Kidney (tissue), 14 donors: Measurements from ENCODE around the gene ABI3BP. TPM values are rescaled to one million over a fixed set of nuclear protein-coding genes. Genes with fewer than 3 reads are reported as not detected.

ENCODE experiments used
- DNase-seq, 5 donors: peaks; one replicate each; pipeline ENCODE4 v3.0.0-alpha.2; 2013 to 2020
- FAIRE-seq: peaks from 2 replicates; lab custom pipeline; 2012; peaks lifted over from hg19 to GRCh38; lab: Jason Lieb, UNC
- H3K27ac ChIP-seq, 2 donors: one replicate each; pipeline ENCODE4 v1.7.0; 2013; ENCODE audit warnings: low read depth in 2 of 2, low read length in 2 of 2, inconsistent platforms in 1 of 2
- H3K27me3 ChIP-seq: one replicate; pipeline ENCODE4 v1.7.1; 2013; ENCODE audit warnings: low read length, inconsistent platforms; ENCODE audit not compliant: control insufficient read depth, insufficient read depth
- H3K36me3 ChIP-seq, 3 donors: one replicate each; pipeline versions ENCODE4 v1.7.0 to v1.7.1; 2013; ENCODE audit warnings: low read length in 3 of 3, control low read depth in 1 of 3, inconsistent platforms in 1 of 3; ENCODE audit not compliant: insufficient read depth in 3 of 3, control insufficient read depth in 2 of 3
- H3K4me1 ChIP-seq, 3 donors: one replicate each; pipeline versions ENCODE4 v1.7.0 to v1.7.1; 2013; ENCODE audit warnings: low read length in 3 of 3, inconsistent platforms in 1 of 3, low read depth in 1 of 3; ENCODE audit not compliant: control insufficient read depth in 2 of 3, insufficient read depth in 2 of 3
- H3K4me3 ChIP-seq, 3 donors: one replicate each; pipeline versions ENCODE4 v1.7.0 to v1.8.1; 2013; ENCODE audit warnings: low read length in 3 of 3, control low read depth in 1 of 3, inconsistent platforms in 1 of 3
- H3K9ac ChIP-seq, 3 donors: one replicate each; pipeline versions ENCODE4 v1.7.0 to v1.7.1; 2013; ENCODE audit warnings: low read length in 3 of 3, control low read depth in 1 of 3, inconsistent platforms in 1 of 3
- H3K9me3 ChIP-seq, 3 donors: one replicate each; pipeline versions ENCODE4 v1.7.0 to v1.7.1; 2013; ENCODE audit warnings: low read length in 3 of 3, control low read depth in 1 of 3, inconsistent platforms in 1 of 3; ENCODE audit not compliant: control insufficient read depth in 2 of 3, insufficient read depth in 1 of 3
- CTCF ChIP-seq: IDR thresholded peaks from 3 replicates; pipeline ENCODE4 v1.5.1; 2012; ENCODE audit warnings: mild to moderate bottlenecking, moderate library complexity, borderline replicate concordance; ENCODE audit not compliant: insufficient read depth; ENCODE audit errors: extremely low read depth
- intact Hi-C: fragments of 100-400 bp; cut with DNase I; formaldehyde crosslinking; loops from one replicate; pipeline ENCODE4 v1.11.1; 2022
- polyA plus RNA-seq: library from polyadenylated mRNA; stranded (reverse); fragments of 350-450 nt; fragmentation: Illumina TruSeq; extraction: RNeasy Lipid Tissue Mini Kit (QIAGEN cat#74804); gene quantifications from one replicate; pipeline ENCODE4 v1.2.3, GENCODE V29; 2014; ENCODE audit warnings: low read depth, low replicate concordance; ENCODE audit not compliant: insufficient read depth
- total RNA-seq: library from RNA; stranded (reverse); fragmentation: NEBNext Ultra II Directional; extraction: Animal tissue kit (Norgen Biotek cat#: 25700); gene quantifications from one replicate; pipeline ENCODE4 v1.2.1, GENCODE V29; 2021
- donor health status: control.
- donor health status: control.
- donor health status: control.
- donor health status: control.
- donor health status: control.
- donor health status: DM: yes; HTN: yes; CAD: no.
- donor health status: Normal renal cell carcinoma (clear cell type).

The ABI3BP gene
- total and polyA plus RNA-seq, 2 donors from 2014 or later = 7.1 to 160 TPM

- H3K27ac ChIP-seq = no peak overlapping the region
- TF ChIP-seq CTCF = no peak
- no peaks in the 10 kb centered on the region for H3K9me3 ChIP-seq
- no peaks in the 10 kb centered on the region for H3K27me3 ChIP-seq
- no peak overlapping the region for H3K9ac ChIP-seq
- intact Hi-C loops = no loop called here
- no peak overlapping the region for H3K4me3 ChIP-seq
- no peaks in the 10 kb centered on the region for H3K36me3 ChIP-seq
- no peak for DNase-seq
- H3K4me1 ChIP-seq = peaks cover 0 to 2% (median 0%) of the 10 kb centered on the region in 3 donors
- no peak for FAIRE-seq
These were observed 227.7 kb downstream of the ABI3BP start for GRCh38 chr3:100765437-100765975.

- Histone ChIP-seq H3K27ac (no peak overlapping the region), H3K27me3 (no peaks in the 10 kb centered on the region), H3K9ac (no peak overlapping the region), H3K9me3 (no peaks in the 10 kb centered on the region), H3K36me3 (no peaks in the 10 kb centered on the region), H3K4me1 (peaks cover 0 to 4% (median 0%) of the 10 kb centered on the region in 3 donors), H3K4me3 (no peak overlapping the region)
- intact Hi-C loops = no loop called here
- no peak for FAIRE-seq
- TF ChIP-seq CTCF = no peak
- DNase-seq = peak in 1 of 5 donors; percentile 44
These were observed 231.3 kb downstream of the ABI3BP start for GRCh38 chr3:100761951-100762350.

- intact Hi-C loops = no loop called here
- Histone ChIP-seq H3K9me3 (no peaks in the 10 kb centered on the region), H3K36me3 (no peaks in the 10 kb centered on the region), H3K9ac (no peak overlapping the region), H3K27me3 (no peaks in the 10 kb centered on the region), H3K4me3 (no peak overlapping the region), H3K27ac (no peak overlapping the region), H3K4me1 (peaks cover 0 to 4% (median 0%) of the 10 kb centered on the region in 3 donors)
- DNase-seq (no peak), FAIRE-seq (no peak)
- no peak for TF ChIP-seq CTCF
These were observed 231.8 kb downstream of the ABI3BP start for GRCh38 chr3:100761211-100761942.
